Spleen (tissue), 11 donors: ENCODE results near the gene EGFR. TPM values are rescaled to one million over a fixed set of nuclear protein-coding genes. Genes with fewer than 3 reads are reported as not detected.

Experiments
- DNase-seq: peaks from one replicate; pipeline ENCODE4 v3.0.0-alpha.2; 2020
- H3K27ac ChIP-seq, 8 donors: fragments of 200-600 bp; sonication (generic) in 7 of 8; 1 replicate in 4 of 8; 2 replicates in 4 of 8; pipeline versions ENCODE4 v1.5.0 to v1.8.0; 2016 to 2021; ENCODE audit warnings: inconsistent platforms in 4 of 8, mild to moderate bottlenecking in 4 of 8, moderate library complexity in 1 of 8
- H3K27me3 ChIP-seq, 7 donors: fragments of 200-600 bp; sonication (generic) in 6 of 7; replicated peaks in 1 of 7; 1 replicate in 4 of 7; 2 replicates in 3 of 7; pipeline versions ENCODE4 v1.5.0 to v1.8.0; 2016 to 2021; ENCODE audit warnings: inconsistent platforms in 3 of 7, mild to moderate bottlenecking in 1 of 7
- H3K36me3 ChIP-seq, 6 donors: fragments of 200-600 bp; sonication (generic) in 5 of 6; 1 replicate in 4 of 6; 2 replicates in 2 of 6; pipeline versions ENCODE4 v1.5.0 to v1.8.0; 2016 to 2021; ENCODE audit warnings: inconsistent platforms in 2 of 6
- H3K4me1 ChIP-seq, 6 donors: fragments of 200-600 bp; sonication (generic) in 5 of 6; 1 replicate in 3 of 6; 2 replicates in 3 of 6; pipeline versions ENCODE4 v1.5.0 to v1.8.0; 2016 to 2021; ENCODE audit warnings: inconsistent platforms in 3 of 6
- H3K4me3 ChIP-seq, 8 donors: fragments of 200-600 bp; sonication (generic) in 7 of 8; 1 replicate in 4 of 8; 2 replicates in 4 of 8; pipeline versions ENCODE4 v1.5.0 to v1.8.0; 2016 to 2021; ENCODE audit warnings: inconsistent platforms in 4 of 8, mild to moderate bottlenecking in 4 of 8, moderate library complexity in 2 of 8
- H3K9me3 ChIP-seq, 8 donors: fragments of 200-600 bp; sonication (generic) in 7 of 8; 1 replicate in 4 of 8; 2 replicates in 4 of 8; pipeline versions ENCODE4 v1.5.0 to v1.8.0; 2016 to 2021; ENCODE audit warnings: inconsistent platforms in 4 of 8
- CTCF ChIP-seq, 11 experiments: fragments of 200-600 bp in 7 of 11; fragments of 450-650 bp in 4 of 11; sonication (generic) in 4 of 11; IDR thresholded peaks in 8 of 11; conservative IDR thresholded peaks in 3 of 11; 1 replicate in 7 of 11; 2 replicates in 4 of 11; pipeline versions ENCODE4 v1.4.0 to v1.8.0; 2016 to 2021; ENCODE audit warnings: antibody characterized with exemption in 11 of 11, inconsistent platforms in 4 of 11, mild to moderate bottlenecking in 1 of 11
- POLR2A ChIP-seq, 3 donors: fragments of 450-650 bp; IDR thresholded peaks; one replicate each; pipeline ENCODE4 v1.5.1; 2017; ENCODE audit warnings: antibody characterized with exemption in 3 of 3, mild to moderate bottlenecking in 1 of 3
- POLR2AphosphoS5 ChIP-seq, 3 donors: sonication (generic); formaldehyde crosslinking; IDR thresholded peaks; one replicate each; pipeline ENCODE4 v1.5.1; 2017; ENCODE audit warnings: antibody characterized with exemption in 3 of 3
- WGBS, 5 donors: extraction: QIAGEN DNeasy Blood & Tissue Kit in 3 of 5; methylation state at CpG; one replicate each; pipeline versions ENCODE4 v1.1.5 to v1.1.7; 2013 to 2018; 5-methylcytosine and 5-hydroxymethylcytosine counted together
- intact Hi-C: fragments of 100-400 bp; cut with DNase I; formaldehyde crosslinking; loops from one replicate; pipeline ENCODE4 v1.15.0; 2023; ENCODE audit warnings: low total_unique reads
- polyA plus RNA-seq, 3 donors: library from polyadenylated mRNA; stranded (reverse); fragments of 200-250 nt; gene quantifications; one replicate each; pipeline ENCODE4 v1.2.1, GENCODE V29; 2013
- total RNA-seq, 7 donors: library from RNA; depleted of rRNA in 3 of 7; stranded (reverse); fragments of >200 nt in 3 of 7; fragmentation: NEBNext Ultra II Directional in 4 of 7; extraction: Animal tissue kit (Norgen Biotek cat#: 25700) in 4 of 7; gene quantifications; one replicate each; pipeline versions ENCODE4 v1.1.0 to v1.2.1, GENCODE V29; 2016 to 2021
- donor health status: healthy with polysubstance abuse.
- donor health status: DM: no; HTN: no; CAD: no; lungs with moderate emphysema.
- donor health status: DM: no; HTN: no; CAD: no.
- donor health status: Bipolar disorder and iron deficiency.
- donor health status: healthy.
- donor health status: DM: no; HTN: no; CAD: no.
- donor health status: DM: yes; HTN: yes; CAD: no.

EGFR gene
- total and polyA plus RNA-seq, 10 donors: 1.1 to 35.2 (median 24.5) TPM

GRCh38 chr7:55231736-55232280 lies 213.0 kb downstream of the EGFR start:
- 76 to 87% (median 83%) methylated on average over 4 to 7 of the region's 7 CpGs for WGBS, 5 donors
- Histone ChIP-seq H3K4me1 (no peaks in the 10 kb centered on the region), H3K36me3 (no peaks in the 10 kb centered on the region), H3K4me3 (no peak overlapping the region), H3K27me3 (peaks cover 0 to 42% (median 0%) of the 10 kb centered on the region in 7 donors), H3K27ac (no peak overlapping the region), H3K9me3 (peaks cover 0 to 29% (median 20%) of the 10 kb centered on the region in 8 donors)
- no peak for DNase-seq
- intact Hi-C loops: no loop called here
- TF ChIP-seq CTCF (IDR thresholded peaks at IDR 0.05 in 8 of 11, conservative IDR thresholded peaks at IDR 0.05 in 3 of 11): no peak
- no peak for TF ChIP-seq POLR2AphosphoS5 (IDR thresholded peaks at IDR 0.05)

GRCh38 chr7:55233001-55233400 lies 214.2 kb downstream of the EGFR start:
- Histone ChIP-seq H3K27me3 (peaks cover 0 to 48% (median 0%) of the 10 kb centered on the region in 7 donors), H3K4me1 (no peaks in the 10 kb centered on the region), H3K4me3 (no peak overlapping the region), H3K9me3 (peaks cover 0 to 22% (median 10%) of the 10 kb centered on the region in 8 donors), H3K27ac (no peak overlapping the region), H3K36me3 (no peaks in the 10 kb centered on the region)
- TF ChIP-seq CTCF (IDR thresholded peaks at IDR 0.05 in 8 of 11, conservative IDR thresholded peaks at IDR 0.05 in 3 of 11): no peak
- TF ChIP-seq POLR2A (IDR thresholded peaks at IDR 0.05): no peak
- TF ChIP-seq POLR2AphosphoS5 (IDR thresholded peaks at IDR 0.05): no peak
- intact Hi-C loops: no loop called here
- no peak for DNase-seq
- 82 to 92% (median 85%) methylated on average over 7 of the region's 7 CpGs for WGBS, 5 donors

- intact Hi-C loops: no loop called here
- Histone ChIP-seq H3K4me1 (no peaks in the 10 kb centered on the region), H3K27me3 (peaks cover 0 to 48% (median 0%) of the 10 kb centered on the region in 7 donors), H3K27ac (no peak overlapping the region), H3K36me3 (no peaks in the 10 kb centered on the region), H3K4me3 (no peak overlapping the region), H3K9me3 (peaks cover 0 to 10% (median 7%) of the 10 kb centered on the region in 8 donors)
- WGBS, 5 donors: 82 to 91% (median 87%) methylated on average over 11 of the region's 11 CpGs
- TF ChIP-seq POLR2A (IDR thresholded peaks at IDR 0.05) (no peak), CTCF (IDR thresholded peaks at IDR 0.05 in 8 of 11, conservative IDR thresholded peaks at IDR 0.05 in 3 of 11) (no peak), POLR2AphosphoS5 (IDR thresholded peaks at IDR 0.05) (no peak)
- DNase-seq: no peak
Observed at GRCh38 chr7:55234408-55234807, 215.6 kb downstream of the EGFR start.

- TF ChIP-seq POLR2A (IDR thresholded peaks at IDR 0.05) (no peak), POLR2AphosphoS5 (IDR thresholded peaks at IDR 0.05) (no peak), CTCF (IDR thresholded peaks at IDR 0.05 in 8 of 11, conservative IDR thresholded peaks at IDR 0.05 in 3 of 11) (no peak)
Observed at GRCh38 chr7:55235115-55235514, 216.3 kb downstream of the EGFR start.

More at GRCh38 chr7:55235115-55235514, 216.3 kb downstream of the EGFR start:
- peaks cover 0 to 54% (median 0%) of the 10 kb centered on the region in 7 donors for H3K27me3 ChIP-seq
- no peak overlapping the region for H3K4me3 ChIP-seq
- DNase-seq: no peak
- H3K36me3 ChIP-seq: no peaks in the 10 kb centered on the region
- H3K4me1 ChIP-seq: no peaks in the 10 kb centered on the region
- H3K27ac ChIP-seq: no peak overlapping the region
- peaks cover 0 to 8% (median under 1%) of the 10 kb centered on the region in 8 donors for H3K9me3 ChIP-seq
- WGBS, 5 donors: 73 to 93% (median 83%) methylated on average over 7 to 14 of the region's 14 CpGs
- intact Hi-C loops: no loop called here
